Measurements from ENCODE around the gene PIMREG. TPM values are rescaled to one million over a fixed set of nuclear protein-coding genes. Genes with fewer than 3 reads are reported as not detected.

PIMREG gene
- total RNA-seq, 1 donor from 2014 or later, result 45.1 TPM

DNA sequence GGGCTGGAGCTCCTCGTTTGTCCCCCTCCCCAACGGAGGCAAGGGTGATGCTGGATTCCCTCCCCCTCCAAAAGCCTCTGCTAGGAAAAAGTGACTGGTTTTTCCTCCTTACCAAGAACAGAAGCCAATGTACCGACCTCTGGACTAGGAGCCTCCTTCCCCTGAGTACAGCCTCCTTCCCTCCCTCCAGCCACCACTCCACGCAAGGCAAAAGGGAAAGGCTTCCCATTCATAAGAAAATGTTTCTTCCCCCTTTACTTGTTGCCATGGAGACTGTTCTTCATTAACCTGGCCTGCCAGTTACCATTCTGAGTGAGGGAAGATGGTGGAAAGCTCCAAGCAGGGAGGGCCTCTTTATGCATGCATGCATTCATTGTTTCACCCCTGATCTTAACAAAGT lies 4.3 kb upstream of the PIMREG start:
- H3K27ac Mint-ChIP-seq, result no peak overlapping the region
- H3K4me3 Mint-ChIP-seq, result no peak overlapping the region

DNA sequence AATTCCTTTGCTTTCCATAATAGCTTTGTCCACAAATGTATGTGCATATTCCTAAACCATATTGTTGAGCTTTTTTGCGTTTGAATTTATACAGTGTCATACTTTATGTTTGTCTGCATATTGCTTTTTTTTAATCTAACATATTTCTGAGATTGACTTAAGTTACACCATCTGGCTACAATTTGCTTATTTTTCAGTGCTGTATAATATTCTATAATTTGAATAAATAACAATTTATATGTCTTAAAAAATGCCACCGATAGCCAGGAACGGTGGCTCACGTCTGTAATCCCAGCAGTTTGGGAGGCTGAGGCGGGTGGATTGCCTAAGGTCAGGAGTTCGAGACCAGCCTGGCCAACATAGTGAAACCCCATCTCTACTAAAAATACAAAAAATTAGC lies 1.5 kb upstream of the PIMREG start:
- DNase-seq (ENCODE audit: extremely low spot score, unreplicated experiment), result no peak
- Mint-ChIP-seq H3K27me3 (peaks cover 2% of the 10 kb centered on the region), H3K9me3 (no peaks in the 10 kb centered on the region), H3K4me1 (ENCODE audit: unreplicated experiment) (peaks cover 24% of the 10 kb centered on the region), H3K36me3 (peaks cover 11% of the 10 kb centered on the region), H3K4me3 (no peak overlapping the region), H3K27ac (no peak overlapping the region)
- TF ChIP-seq, protein P1, sequence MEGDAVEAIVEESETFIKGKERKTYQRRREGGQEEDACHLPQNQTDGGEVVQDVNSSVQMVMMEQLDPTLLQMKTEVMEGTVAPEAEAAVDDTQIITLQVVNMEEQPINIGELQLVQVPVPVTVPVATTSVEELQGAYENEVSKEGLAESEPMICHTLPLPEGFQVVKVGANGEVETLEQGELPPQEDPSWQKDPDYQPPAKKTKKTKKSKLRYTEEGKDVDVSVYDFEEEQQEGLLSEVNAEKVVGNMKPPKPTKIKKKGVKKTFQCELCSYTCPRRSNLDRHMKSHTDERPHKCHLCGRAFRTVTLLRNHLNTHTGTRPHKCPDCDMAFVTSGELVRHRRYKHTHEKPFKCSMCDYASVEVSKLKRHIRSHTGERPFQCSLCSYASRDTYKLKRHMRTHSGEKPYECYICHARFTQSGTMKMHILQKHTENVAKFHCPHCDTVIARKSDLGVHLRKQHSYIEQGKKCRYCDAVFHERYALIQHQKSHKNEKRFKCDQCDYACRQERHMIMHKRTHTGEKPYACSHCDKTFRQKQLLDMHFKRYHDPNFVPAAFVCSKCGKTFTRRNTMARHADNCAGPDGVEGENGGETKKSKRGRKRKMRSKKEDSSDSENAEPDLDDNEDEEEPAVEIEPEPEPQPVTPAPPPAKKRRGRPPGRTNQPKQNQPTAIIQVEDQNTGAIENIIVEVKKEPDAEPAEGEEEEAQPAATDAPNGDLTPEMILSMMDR (conservative IDR thresholded peaks at IDR 0.05), result no peak

More for the DNA sequence above, 4.3 kb upstream of the PIMREG start:
- H3K27me3 Mint-ChIP-seq, result peaks cover 14% of the 10 kb centered on the region
- peaks cover 4% of the 10 kb centered on the region for H3K36me3 Mint-ChIP-seq
- TF ChIP-seq, protein P1 (conservative IDR thresholded peaks at IDR 0.05), result no peak
- DNase-seq (ENCODE audit: extremely low spot score, unreplicated experiment), result no peak
- peaks cover 16% of the 10 kb centered on the region for H3K4me1 Mint-ChIP-seq (ENCODE audit: unreplicated experiment)
- H3K9me3 Mint-ChIP-seq, result no peaks in the 10 kb centered on the region

DNA sequence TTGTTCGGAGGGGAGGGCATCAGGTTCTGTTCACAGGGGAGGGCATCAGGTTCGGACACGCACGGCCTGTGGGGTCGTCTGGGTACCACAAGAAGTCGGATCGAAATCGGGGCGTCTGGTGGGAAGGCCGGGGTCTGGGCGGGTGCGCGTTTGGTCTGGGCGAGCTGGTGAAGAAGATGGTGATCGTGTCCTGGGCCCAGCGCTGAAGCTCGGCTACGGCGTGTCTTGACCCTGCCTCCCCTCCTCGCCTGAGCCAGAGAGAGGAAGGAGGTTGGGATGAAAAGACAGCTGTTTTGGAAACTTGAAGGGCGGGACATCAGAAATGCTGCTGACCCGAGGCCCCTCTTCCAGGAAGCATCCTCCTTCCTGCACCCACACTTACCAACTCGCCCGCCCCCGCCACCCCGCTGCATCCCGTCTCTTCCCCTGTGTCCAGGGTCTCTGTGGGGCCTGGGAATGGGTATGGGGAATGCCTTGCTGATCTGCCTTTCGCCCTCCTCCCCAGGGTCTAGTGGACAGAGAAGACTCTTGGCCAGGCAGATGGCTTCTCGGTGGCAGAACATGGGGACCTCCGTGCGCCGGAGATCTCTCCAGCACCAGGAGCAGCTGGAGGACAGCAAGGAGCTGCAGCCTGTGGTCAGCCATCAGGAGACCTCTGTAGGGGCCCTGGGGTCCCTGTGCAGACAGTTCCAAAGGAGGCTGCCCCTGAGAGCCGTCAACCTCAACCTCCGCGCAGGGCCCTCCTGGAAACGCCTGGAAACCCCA lies 498 bp downstream of the PIMREG start:
- Mint-ChIP-seq H3K27ac (peak overlapping the region; percentile 89), H3K4me1 (ENCODE audit: unreplicated experiment) (peaks cover 18% of the 10 kb centered on the region), H3K4me3 (peak overlapping the region; percentile 98), H3K27me3 (no peaks in the 10 kb centered on the region), H3K36me3 (peaks cover 11% of the 10 kb centered on the region), H3K9me3 (no peaks in the 10 kb centered on the region)
- DNase-seq (ENCODE audit: extremely low spot score, unreplicated experiment), result no peak
- TF ChIP-seq, protein P1 (conservative IDR thresholded peaks at IDR 0.05), result no peak

DNA sequence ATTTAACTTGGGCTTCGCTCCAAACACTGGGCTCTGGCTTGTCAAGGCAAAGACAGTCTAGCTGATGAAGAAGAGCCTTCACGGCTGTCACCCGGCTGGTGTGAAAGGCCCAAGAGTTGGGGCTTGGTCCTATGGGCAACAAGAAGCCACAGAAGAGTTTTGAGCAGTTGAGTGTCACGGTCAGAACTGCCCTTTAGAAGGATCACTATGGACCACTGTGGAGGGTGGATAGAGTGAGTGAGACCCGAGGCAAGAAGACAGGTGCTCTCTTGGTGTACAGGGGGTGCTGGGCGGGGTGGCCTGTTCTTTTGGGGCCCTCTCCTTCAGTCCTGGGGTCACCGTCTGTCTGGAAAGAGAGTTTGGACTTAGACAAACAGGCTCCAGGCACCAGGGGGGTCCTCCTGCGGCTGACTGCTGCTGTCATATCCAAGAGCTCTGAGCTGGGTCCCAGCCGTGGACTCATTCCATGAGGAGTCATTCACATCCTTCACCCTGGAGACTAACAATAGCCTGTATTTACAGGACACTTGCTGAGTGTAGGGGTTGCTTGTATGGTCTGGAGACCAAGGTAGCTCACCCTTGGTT lies 2.4 kb downstream of the PIMREG start:
- TF ChIP-seq, protein P1 (conservative IDR thresholded peaks at IDR 0.05), result no peak
- H3K9me3 Mint-ChIP-seq, result no peaks in the 10 kb centered on the region
- DNase-seq (ENCODE audit: extremely low spot score, unreplicated experiment), result no peak
- peaks cover 11% of the 10 kb centered on the region for H3K36me3 Mint-ChIP-seq
- no peak overlapping the region for H3K27ac Mint-ChIP-seq
- no peak overlapping the region for H3K4me3 Mint-ChIP-seq
- H3K27me3 Mint-ChIP-seq, result no peaks in the 10 kb centered on the region
- H3K4me1 Mint-ChIP-seq (ENCODE audit: unreplicated experiment), result peaks cover 21% of the 10 kb centered on the region

DNA sequence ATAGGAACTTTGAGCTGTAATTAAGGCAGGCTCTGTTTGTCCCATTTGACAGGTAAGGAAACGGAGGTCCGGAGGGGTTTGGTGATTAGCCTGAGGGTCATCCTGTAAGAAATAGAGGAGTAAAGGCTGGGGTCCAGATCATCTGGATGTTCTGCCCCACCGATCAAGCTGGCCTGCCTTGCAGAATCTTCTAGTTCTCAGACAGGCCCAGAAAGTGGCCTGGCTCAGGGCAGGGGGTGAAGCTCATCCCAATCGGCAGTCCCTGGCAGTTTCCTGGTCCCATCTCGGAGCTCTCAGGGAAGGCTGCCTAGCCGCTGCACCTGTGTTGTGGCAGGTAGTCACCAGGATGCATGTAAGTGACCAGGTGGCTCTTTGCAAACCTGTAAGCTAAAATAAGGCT lies 4.2 kb downstream of the PIMREG start:
- TF ChIP-seq, protein P1 (conservative IDR thresholded peaks at IDR 0.05), result no peak
- no peaks in the 10 kb centered on the region for H3K9me3 Mint-ChIP-seq
- no peak overlapping the region for H3K4me3 Mint-ChIP-seq
- no peak for DNase-seq (ENCODE audit: extremely low spot score, unreplicated experiment)
- peaks cover 11% of the 10 kb centered on the region for H3K36me3 Mint-ChIP-seq
- no peak overlapping the region for H3K27ac Mint-ChIP-seq
- H3K4me1 Mint-ChIP-seq (ENCODE audit: unreplicated experiment), result peaks cover 27% of the 10 kb centered on the region
- peaks cover 6% of the 10 kb centered on the region for H3K27me3 Mint-ChIP-seq
